CD4-positive, alpha-beta memory T cell (primary cell): Measurements from ENCODE around the gene ITIH3. TPM values are rescaled to one million over a fixed set of nuclear protein-coding genes. Genes with fewer than 3 reads are reported as not detected.

Experiments used
- CTCF ChIA-PET: fragments of 350-600 bp; sonication (Branson Sonifier 250); formaldehyde crosslinking; loops from one replicate; lab custom pipeline; 2021; ENCODE audit warnings: inconsistent platforms; ENCODE audit not compliant: partially characterized antibody; lab: Charles Lee
- POLR2A ChIA-PET: fragments of 350-600 bp; sonication (Branson Sonifier 250); formaldehyde crosslinking; loops from one replicate; lab custom pipeline; 2021; ENCODE audit not compliant: partially characterized antibody; lab: Charles Lee
- DNase-seq, 5 donors: peaks; one replicate each; pipeline versions ENCODE4 v3.0.0 to v3.0.0-alpha.2; 2020 to 2022; ENCODE audit warnings: mixed read lengths in 1 of 5
- H3K27ac ChIP-seq: one replicate; pipeline ENCODE4 v1.7.0; 2013; ENCODE audit warnings: low read depth, low read length
- H3K27me3 ChIP-seq: 2 replicates; pipeline ENCODE4 v1.7.0; 2013; ENCODE audit warnings: mild to moderate bottlenecking, low read length, moderate library complexity; ENCODE audit not compliant: insufficient read depth
- H3K36me3 ChIP-seq: 2 replicates; pipeline ENCODE4 v1.7.0; 2013; ENCODE audit warnings: mild to moderate bottlenecking, low read length, moderate library complexity; ENCODE audit not compliant: insufficient read depth
- H3K4me1 ChIP-seq: 2 replicates; pipeline ENCODE4 v1.7.0; 2013; ENCODE audit warnings: mild to moderate bottlenecking, low read length, moderate library complexity; ENCODE audit not compliant: insufficient read depth
- H3K4me3 ChIP-seq, 2 donors: one replicate each; pipeline ENCODE4 v1.7.0; 2013; ENCODE audit warnings: low read length in 2 of 2, mild to moderate bottlenecking in 1 of 2
- H3K9me3 ChIP-seq, 2 donors: one replicate each; pipeline ENCODE4 v1.7.0; 2013; ENCODE audit warnings: low read length in 2 of 2, control low read depth in 1 of 2; ENCODE audit not compliant: control insufficient read depth in 1 of 2
- H3K27ac Mint-ChIP-seq, 7 donors: one replicate each; pipeline ENCODE4 v1.8.0; 2020 to 2021; ENCODE audit warnings: mixed read lengths in 7 of 7, mild to moderate bottlenecking in 6 of 7, inconsistent platforms in 3 of 7, moderate library complexity in 3 of 7
- H3K27me3 Mint-ChIP-seq, 2 donors: one replicate each; pipeline ENCODE4 v1.8.0; 2020 to 2021; ENCODE audit warnings: mixed read lengths in 2 of 2
- H3K36me3 Mint-ChIP-seq, 2 donors: one replicate each; pipeline ENCODE4 v1.8.0; 2020 to 2021; ENCODE audit warnings: mixed read lengths in 2 of 2, inconsistent platforms in 1 of 2, mild to moderate bottlenecking in 1 of 2
- H3K4me1 Mint-ChIP-seq, 4 donors: one replicate each; pipeline ENCODE4 v1.8.0; 2020 to 2021; ENCODE audit warnings: mixed read lengths in 4 of 4, mild to moderate bottlenecking in 1 of 4
- H3K4me3 Mint-ChIP-seq, 8 donors: one replicate each; pipeline ENCODE4 v1.8.0; 2020 to 2021; ENCODE audit warnings: mixed read lengths in 8 of 8, mild to moderate bottlenecking in 7 of 8, moderate library complexity in 6 of 8, inconsistent platforms in 3 of 8
- H3K9me3 Mint-ChIP-seq, 8 donors: one replicate each; pipeline ENCODE4 v1.8.0; 2020 to 2021; ENCODE audit warnings: mixed read lengths in 8 of 8, mild to moderate bottlenecking in 5 of 8, inconsistent platforms in 3 of 8, moderate library complexity in 1 of 8
- intact Hi-C: fragments of 100-400 bp; cut with micrococcal nuclease; formaldehyde crosslinking; loops from one replicate; pipeline ENCODE4 v1.15.1; 2023
- polyA plus RNA-seq, 2 donors: library from polyadenylated mRNA; unstranded; fragments of 300-500 nt; fragmentation: Illumina TruSeq; gene quantifications; one replicate each; pipeline ENCODE4 v1.2.3, GENCODE V29; 2021
- total RNA-seq, 2 experiments: library from RNA; stranded (reverse); gene quantifications; one replicate each; pipeline ENCODE4 v1.2.3, GENCODE V29; 2021

The ITIH3 gene
- not detected for total RNA-seq
- polyA plus RNA-seq: not detected

- Mint-ChIP-seq H3K36me3 (no peaks in the 10 kb centered on the region), H3K9me3 (peaks cover 0 to 2% (median 0%) of the 10 kb centered on the region in 8 donors), H3K4me3 (no peak within 1 kb of the TSS), H3K27ac (peak within 1 kb of the TSS in 1 of 7 donors; percentile 17), H3K4me1 (no peaks in the 10 kb centered on the region), H3K27me3 (peaks cover 0 to 3% of the 10 kb centered on the region in 2 donors)
- ChIA-PET POLR2A (no interaction called here), CTCF (no interaction called here)
- no peaks in the 10 kb centered on the region for H3K9me3 ChIP-seq
- intact Hi-C loops: no loop called here
- no peak for DNase-seq
- H3K36me3 ChIP-seq: no peaks in the 10 kb centered on the region
- no peaks in the 10 kb centered on the region for H3K4me1 ChIP-seq
- H3K27ac ChIP-seq: no peak within 1 kb of the TSS
- H3K27me3 ChIP-seq: no peaks in the 10 kb centered on the region
- no peak within 1 kb of the TSS for H3K4me3 ChIP-seq
Observed at GRCh38 chr3:52794612-52795099, at the start of gene ITIH3. ITIH3 (plus strand) TSS chr3:52794796; CDS start chr3:52794804, 8 bp downstream.

- Histone ChIP-seq H3K27me3 (no peaks in the 10 kb centered on the region), H3K27ac (no peak overlapping the region), H3K4me1 (no peaks in the 10 kb centered on the region), H3K9me3 (no peaks in the 10 kb centered on the region), H3K4me3 (no peak overlapping the region), H3K36me3 (peaks cover 4% of the 10 kb centered on the region)
- no peak overlapping the region for H3K4me3 Mint-ChIP-seq
- ChIA-PET CTCF (no interaction called here), POLR2A (no interaction called here)
- peaks cover 42 to 56% of the 10 kb centered on the region in 2 donors for H3K36me3 Mint-ChIP-seq
- intact Hi-C loops: no loop called here
- H3K27me3 Mint-ChIP-seq: no peaks in the 10 kb centered on the region
- no peaks in the 10 kb centered on the region for H3K9me3 Mint-ChIP-seq
- no peak for DNase-seq
- H3K4me1 Mint-ChIP-seq: no peaks in the 10 kb centered on the region
- H3K27ac Mint-ChIP-seq: no peak overlapping the region
Observed at GRCh38 chr3:52752045-52752660, 42.4 kb upstream of the ITIH3 start.

- Mint-ChIP-seq H3K4me3 (no peak overlapping the region), H3K27ac (no peak overlapping the region), H3K9me3 (no peaks in the 10 kb centered on the region), H3K27me3 (no peaks in the 10 kb centered on the region), H3K36me3 (peaks cover 46 to 61% of the 10 kb centered on the region in 2 donors), H3K4me1 (peaks cover 0 to 2% (median 0%) of the 10 kb centered on the region in 4 donors)
- DNase-seq: no peak
- Histone ChIP-seq H3K36me3 (peaks cover 3% of the 10 kb centered on the region), H3K27ac (no peak overlapping the region), H3K4me3 (no peak overlapping the region), H3K4me1 (no peaks in the 10 kb centered on the region), H3K9me3 (no peaks in the 10 kb centered on the region), H3K27me3 (no peaks in the 10 kb centered on the region)
- POLR2A ChIA-PET: no interaction called here
- intact Hi-C loops: no loop called here
- CTCF ChIA-PET: no interaction called here
Observed at GRCh38 chr3:52754373-52754772, 40.2 kb upstream of the ITIH3 start.

- intact Hi-C loops: no loop called here
- no peak for DNase-seq
- peaks cover 0 to 2% (median 0%) of the 10 kb centered on the region in 4 donors for H3K4me1 Mint-ChIP-seq
- H3K27ac ChIP-seq: no peak overlapping the region
- H3K27me3 Mint-ChIP-seq: no peaks in the 10 kb centered on the region
- CTCF ChIA-PET: no interaction called here
- no peaks in the 10 kb centered on the region for H3K27me3 ChIP-seq
- POLR2A ChIA-PET: no interaction called here
- peaks cover 17% of the 10 kb centered on the region for H3K36me3 ChIP-seq
- H3K4me1 ChIP-seq: no peaks in the 10 kb centered on the region
- H3K4me3 Mint-ChIP-seq: no peak overlapping the region
- no peaks in the 10 kb centered on the region for H3K9me3 ChIP-seq
- H3K36me3 Mint-ChIP-seq: peaks cover 42 to 61% of the 10 kb centered on the region in 2 donors
- no peaks in the 10 kb centered on the region for H3K9me3 Mint-ChIP-seq
- H3K27ac Mint-ChIP-seq: no peak overlapping the region
- no peak overlapping the region for H3K4me3 ChIP-seq
Observed at GRCh38 chr3:52756141-52756540, 38.5 kb upstream of the ITIH3 start.

- no peaks in the 10 kb centered on the region for H3K27me3 ChIP-seq
- peaks cover 0 to 4% (median 0%) of the 10 kb centered on the region in 4 donors for H3K4me1 Mint-ChIP-seq
- CTCF ChIA-PET: no interaction called here
- H3K36me3 ChIP-seq: peaks cover 31% of the 10 kb centered on the region
- H3K4me1 ChIP-seq: no peaks in the 10 kb centered on the region
- H3K27me3 Mint-ChIP-seq: no peaks in the 10 kb centered on the region
- H3K9me3 Mint-ChIP-seq: no peaks in the 10 kb centered on the region
- intact Hi-C loops: no loop called here
- H3K27ac Mint-ChIP-seq: peak overlapping the region in 1 of 7 donors; percentile 66
- POLR2A ChIA-PET: interaction anchor here (0.7 kb wide), 1 partner anchor 28 kb away, joined by 3 read pairs; no protein-coding TSS in a partner anchor
- H3K4me3 Mint-ChIP-seq: no peak overlapping the region
- no peak overlapping the region for H3K4me3 ChIP-seq
- H3K9me3 ChIP-seq: no peaks in the 10 kb centered on the region
- no peak overlapping the region for H3K27ac ChIP-seq
- no peak for DNase-seq
- H3K36me3 Mint-ChIP-seq: peaks cover 27 to 77% of the 10 kb centered on the region in 2 donors
Observed at GRCh38 chr3:52763466-52763865, 31.1 kb upstream of the ITIH3 start.

GRCh38 chr3:52769786-52770455 lies 24.7 kb upstream of the ITIH3 start:
- intact Hi-C loops: loop anchor here (2.0 kb wide), 2 partner anchors 63 to 123 kb away; partner anchors contain the start of gene SPCS1
- Histone ChIP-seq H3K4me1 (peaks cover 17% of the 10 kb centered on the region), H3K27ac (peak overlapping the region; percentile 59), H3K27me3 (no peaks in the 10 kb centered on the region), H3K4me3 (peak overlapping the region in 1 of 2 donors; percentile 56), H3K36me3 (peaks cover 5% of the 10 kb centered on the region), H3K9me3 (no peaks in the 10 kb centered on the region)
- no peaks in the 10 kb centered on the region for H3K27me3 Mint-ChIP-seq
- H3K4me1 Mint-ChIP-seq: peaks cover 13 to 32% (median 20%) of the 10 kb centered on the region in 4 donors
- POLR2A ChIA-PET: interaction anchor here (1.4 to 1.7 kb wide), 3 partner anchors 64 to 234 kb away, joined by 4 to 7 read pairs (median 5); partner anchors contain the start of genes GLT8D1, SPCS1 and UQCC5
- peak in 1 of 5 donors; percentile 3 for DNase-seq
- no peaks in the 10 kb centered on the region for H3K9me3 Mint-ChIP-seq
- peaks cover 11 to 37% of the 10 kb centered on the region in 2 donors for H3K36me3 Mint-ChIP-seq
- H3K4me3 Mint-ChIP-seq: peak overlapping the region; percentile 96 to 100 (median 97)
- CTCF ChIA-PET: interaction anchor here (1.7 kb wide), 1 partner anchor 302 kb away, joined by 3 read pairs; no protein-coding TSS in a partner anchor
- peak overlapping the region; percentile 86 to 96 (median 92) for H3K27ac Mint-ChIP-seq
